C1 segment of cervical spinal cord (tissue), 14 donors: ENCODE results near the gene ROR1.

Experiments used
- DNase-seq, 14 donors: peaks; one replicate each; lab custom pipeline; 2025; lab: John Stamatoyannopoulos, UW

Gene ROR1

GRCh38 chr1:64046891-64047290 is 273.1 kb downstream of the ROR1 start:
- DNase-seq, result no peak

GRCh38 chr1:64047549-64047996 is 273.8 kb downstream of the ROR1 start:
- DNase-seq, result no peak

- no peak for DNase-seq
Measured at GRCh38 chr1:64049900-64050540, 276.2 kb downstream of the ROR1 start.

GRCh38 chr1:64050601-64051000 is 276.8 kb downstream of the ROR1 start:
- DNase-seq, result no peak

- peak in 1 of 14 donors; percentile 7 for DNase-seq
Measured at GRCh38 chr1:64051796-64052195, 278.0 kb downstream of the ROR1 start.

- DNase-seq, result no peak
Measured at GRCh38 chr1:64052777-64053176, 279.0 kb downstream of the ROR1 start.

GRCh38 chr1:64055310-64055709 is 281.5 kb downstream of the ROR1 start:
- DNase-seq, result no peak

GRCh38 chr1:64059556-64059955 is 285.7 kb downstream of the ROR1 start:
- DNase-seq, result no peak

- no peak for DNase-seq
Measured at GRCh38 chr1:64060611-64061302, 286.9 kb downstream of the ROR1 start.

GRCh38 chr1:64061430-64062104 is 287.8 kb downstream of the ROR1 start:
- DNase-seq, result no peak

GRCh38 chr1:64062529-64062928 is 288.7 kb downstream of the ROR1 start:
- DNase-seq, result no peak

GRCh38 chr1:64062941-64063581 is 289.2 kb downstream of the ROR1 start:
- no peak for DNase-seq

- DNase-seq, result no peak
Measured at GRCh38 chr1:64065571-64065970, 291.8 kb downstream of the ROR1 start.

- peak in 2 of 14 donors; percentile 22 to 55 for DNase-seq
Measured at GRCh38 chr1:64072089-64072793, 298.4 kb downstream of the ROR1 start.

- no peak for DNase-seq
Measured at GRCh38 chr1:64073705-64074104, 299.9 kb downstream of the ROR1 start.

- no peak for DNase-seq
Measured at GRCh38 chr1:64074767-64075166, 300.9 kb downstream of the ROR1 start.

GRCh38 chr1:64077281-64077940 is 303.6 kb downstream of the ROR1 start:
- peak in 9 of 14 donors; percentile 14 to 42 (median 37) for DNase-seq

GRCh38 chr1:64080941-64081562 is 307.2 kb downstream of the ROR1 start:
- DNase-seq, result no peak

GRCh38 chr1:64082459-64082858 is 308.6 kb downstream of the ROR1 start:
- no peak for DNase-seq

GRCh38 chr1:64084451-64084850 is 310.6 kb downstream of the ROR1 start:
- no peak for DNase-seq

- no peak for DNase-seq
Measured at GRCh38 chr1:64087768-64088167, 314.0 kb downstream of the ROR1 start.
